HepG2 (cell line): Measurements from ENCODE around the gene S100A16. TPM values are rescaled to one million over a fixed set of nuclear protein-coding genes. Genes with fewer than 3 reads are reported as not detected.

Source experiments
- HINFP ChIP-seq: sonication (generic); formaldehyde crosslinking; IDR thresholded peaks from 2 replicates; pipeline ENCODE4 v1.4.0; 2020; ENCODE audit warnings: low read depth, mild to moderate bottlenecking, missing genetic modification reagents
- JUND ChIP-seq: sonication (generic); formaldehyde crosslinking; IDR thresholded peaks from 2 replicates; pipeline ENCODE4 v1.8.0; 2022; ENCODE audit warnings: mild to moderate bottlenecking, missing genetic modification reagents
- KLF13 ChIP-seq: sonication (generic); formaldehyde crosslinking; IDR thresholded peaks from 2 replicates; pipeline ENCODE4 v1.4.0; 2020; ENCODE audit warnings: mild to moderate bottlenecking, missing genetic modification reagents
- MLXIP ChIP-seq: sonication (generic); formaldehyde crosslinking; IDR thresholded peaks from 2 replicates; pipeline ENCODE4 v1.9.0; 2021; ENCODE audit warnings: missing genetic modification reagents, borderline replicate concordance
- PAF1 ChIP-seq: IDR thresholded peaks from 2 replicates; pipeline ENCODE4 v1.6.1; 2016; ENCODE audit warnings: missing genetic modification reagents, missing compliant biosample characterization
- POGK ChIP-seq: sonication (generic); formaldehyde crosslinking; conservative IDR thresholded peaks from 2 replicates; pipeline ENCODE4 v1.8.0; 2022; ENCODE audit warnings: mild to moderate bottlenecking, moderate library complexity, missing genetic modification reagents
- SRSF4 ChIP-seq: fragments of 200-400 bp; formaldehyde crosslinking; IDR thresholded peaks from one replicate; pipeline ENCODE4 v1.6.1; 2018; ENCODE audit warnings: mild to moderate bottlenecking, low read depth, low read length, moderate library complexity; ENCODE audit not compliant: poor library complexity, severe bottlenecking
- SYNCRIP ChIP-seq: fragments of 200-400 bp; formaldehyde crosslinking; IDR thresholded peaks from 2 replicates; pipeline ENCODE4 v1.6.1; 2018; ENCODE audit warnings: mild to moderate bottlenecking, low read depth, low read length; ENCODE audit not compliant: insufficient read depth
- ZBED4 ChIP-seq: sonication (generic); formaldehyde crosslinking; IDR thresholded peaks from 2 replicates; pipeline ENCODE4 v1.4.0; 2020; ENCODE audit warnings: missing genetic modification reagents, borderline replicate concordance
- ZBTB4 ChIP-seq: sonication (generic); formaldehyde crosslinking; IDR thresholded peaks from 2 replicates; pipeline ENCODE4 v1.4.0; 2020; ENCODE audit warnings: missing genetic modification reagents, mild to moderate bottlenecking, borderline replicate concordance
- ZBTB8A ChIP-seq: sonication (generic); formaldehyde crosslinking; IDR thresholded peaks from 2 replicates; pipeline ENCODE4 v1.4.0; 2020; ENCODE audit warnings: mild to moderate bottlenecking, low read depth, missing genetic modification reagents, borderline replicate concordance
- ZNF761 ChIP-seq: sonication (generic); formaldehyde crosslinking; conservative IDR thresholded peaks from 2 replicates; pipeline ENCODE4 v1.4.0; 2020; ENCODE audit warnings: mild to moderate bottlenecking, missing genetic modification reagents
- ZSCAN12 ChIP-seq: sonication (generic); formaldehyde crosslinking; IDR thresholded peaks from 2 replicates; pipeline ENCODE4 v1.9.0; 2021; ENCODE audit warnings: mild to moderate bottlenecking, missing genetic modification reagents
- polyA plus RNA-seq, 8 experiments: library from polyadenylated mRNA; depleted of rRNA in 3 of 8; stranded (reverse) in 7 of 8; unstranded in 1 of 8; fragments of >200 nt; fragmentation: Illumina TruSeq in 4 of 8; extraction: Trizol in 4 of 8; gene quantifications; 2 replicates each; pipeline versions ENCODE4 v1.2.1 to v1.2.3, GENCODE V29; 2011 to 2016; ENCODE audit warnings: low read depth in 4 of 8, missing spikeins in 1 of 8, mixed read lengths in 1 of 8; ENCODE audit not compliant: insufficient read depth in 1 of 8
- total RNA-seq, 5 experiments: library from RNA; depleted of rRNA; stranded (reverse); fragments of >200 nt; fragmentation: Illumina TruSeq; extraction: Trizol; gene quantifications; 2 replicates each; pipeline ENCODE4 v1.2.3, GENCODE V29; 2016; ENCODE audit warnings: low read depth in 1 of 5

The S100A16 gene
- total and polyA plus RNA-seq, 2 of the 13 experiments (the other 11 are each of a cell fraction or from before 2014, with no cell fraction given): 46.0 to 195 TPM

- TF ChIP-seq ZNF761 (CRISPR knock-in tag) (no peak; the same call in 1 of the 2 replicates), SRSF4 (no peak), ZSCAN12 (CRISPR knock-in tag) (no peak), ZBTB8A (no peak), KLF13 (CRISPR knock-in tag) (no peak), JUND (CRISPR knock-in tag) (peak; percentile 97), ZBED4 (CRISPR knock-in tag) (no peak), MLXIP (CRISPR knock-in tag) (no peak), POGK (CRISPR knock-in tag) (no peak), ZBTB4 (CRISPR knock-in tag) (no peak), HINFP (no peak), PAF1 (CRISPR knock-in tag) (no peak), SYNCRIP (no peak)
Measured at GRCh38 chr1:153566414-153567371, 46.2 kb downstream of the S100A16 start (continued).
